Ovary (tissue), 3 donors: ENCODE data around the gene PNMA1.
A peak's percentile ranks its signal among the peaks of the same experiment; 100 is the strongest.

Source experiments
- EP300 ChIP-seq: sonication (generic); formaldehyde crosslinking; IDR thresholded peaks from one replicate; pipeline ENCODE4 v1.6.1; 2017; ENCODE audit warnings: antibody characterized with exemption
- POLR2A ChIP-seq: fragments of 450-650 bp; IDR thresholded peaks from one replicate; pipeline ENCODE4 v1.6.1; 2017; ENCODE audit warnings: antibody characterized with exemption, mild to moderate bottlenecking, moderate library complexity
- TF ChIP-seq, protein P1 (sequence below), 3 donors: fragments of 450-650 bp in 2 of 3; fragments of 200-600 bp in 1 of 3; IDR thresholded peaks; one replicate each; pipeline versions ENCODE4 v1.5.1 to v1.8.0; 2016 to 2022; ENCODE audit warnings: antibody characterized with exemption in 3 of 3, mild to moderate bottlenecking in 1 of 3
- donor health status: DM: no; HTN: no; CAD: no.

- TF ChIP-seq, protein P1, sequence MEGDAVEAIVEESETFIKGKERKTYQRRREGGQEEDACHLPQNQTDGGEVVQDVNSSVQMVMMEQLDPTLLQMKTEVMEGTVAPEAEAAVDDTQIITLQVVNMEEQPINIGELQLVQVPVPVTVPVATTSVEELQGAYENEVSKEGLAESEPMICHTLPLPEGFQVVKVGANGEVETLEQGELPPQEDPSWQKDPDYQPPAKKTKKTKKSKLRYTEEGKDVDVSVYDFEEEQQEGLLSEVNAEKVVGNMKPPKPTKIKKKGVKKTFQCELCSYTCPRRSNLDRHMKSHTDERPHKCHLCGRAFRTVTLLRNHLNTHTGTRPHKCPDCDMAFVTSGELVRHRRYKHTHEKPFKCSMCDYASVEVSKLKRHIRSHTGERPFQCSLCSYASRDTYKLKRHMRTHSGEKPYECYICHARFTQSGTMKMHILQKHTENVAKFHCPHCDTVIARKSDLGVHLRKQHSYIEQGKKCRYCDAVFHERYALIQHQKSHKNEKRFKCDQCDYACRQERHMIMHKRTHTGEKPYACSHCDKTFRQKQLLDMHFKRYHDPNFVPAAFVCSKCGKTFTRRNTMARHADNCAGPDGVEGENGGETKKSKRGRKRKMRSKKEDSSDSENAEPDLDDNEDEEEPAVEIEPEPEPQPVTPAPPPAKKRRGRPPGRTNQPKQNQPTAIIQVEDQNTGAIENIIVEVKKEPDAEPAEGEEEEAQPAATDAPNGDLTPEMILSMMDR (IDR thresholded peaks at IDR 0.05): no peak
- TF ChIP-seq POLR2A (peak; percentile 85), EP300 (no peak)
Measured at GRCh38 chr14:73713803-73714655, at the start of gene PNMA1.
